Stimulated activated CD4-positive, alpha-beta T cell treated with anti-CD3 and anti-CD28 coated beads, TNF-alpha, amount 100 ng/mL, for 4 hours (primary cell): ENCODE data around the gene ITPRIP.
A peak's percentile ranks its signal among the peaks of the same experiment; 100 is the strongest.

Experiments used
- DNase-seq, 3 experiments: peaks; one replicate each; pipeline ENCODE4 v3.0.0-alpha.2; 2020; ENCODE audit warnings: low read depth in 3 of 3

ITPRIP gene

DNA sequence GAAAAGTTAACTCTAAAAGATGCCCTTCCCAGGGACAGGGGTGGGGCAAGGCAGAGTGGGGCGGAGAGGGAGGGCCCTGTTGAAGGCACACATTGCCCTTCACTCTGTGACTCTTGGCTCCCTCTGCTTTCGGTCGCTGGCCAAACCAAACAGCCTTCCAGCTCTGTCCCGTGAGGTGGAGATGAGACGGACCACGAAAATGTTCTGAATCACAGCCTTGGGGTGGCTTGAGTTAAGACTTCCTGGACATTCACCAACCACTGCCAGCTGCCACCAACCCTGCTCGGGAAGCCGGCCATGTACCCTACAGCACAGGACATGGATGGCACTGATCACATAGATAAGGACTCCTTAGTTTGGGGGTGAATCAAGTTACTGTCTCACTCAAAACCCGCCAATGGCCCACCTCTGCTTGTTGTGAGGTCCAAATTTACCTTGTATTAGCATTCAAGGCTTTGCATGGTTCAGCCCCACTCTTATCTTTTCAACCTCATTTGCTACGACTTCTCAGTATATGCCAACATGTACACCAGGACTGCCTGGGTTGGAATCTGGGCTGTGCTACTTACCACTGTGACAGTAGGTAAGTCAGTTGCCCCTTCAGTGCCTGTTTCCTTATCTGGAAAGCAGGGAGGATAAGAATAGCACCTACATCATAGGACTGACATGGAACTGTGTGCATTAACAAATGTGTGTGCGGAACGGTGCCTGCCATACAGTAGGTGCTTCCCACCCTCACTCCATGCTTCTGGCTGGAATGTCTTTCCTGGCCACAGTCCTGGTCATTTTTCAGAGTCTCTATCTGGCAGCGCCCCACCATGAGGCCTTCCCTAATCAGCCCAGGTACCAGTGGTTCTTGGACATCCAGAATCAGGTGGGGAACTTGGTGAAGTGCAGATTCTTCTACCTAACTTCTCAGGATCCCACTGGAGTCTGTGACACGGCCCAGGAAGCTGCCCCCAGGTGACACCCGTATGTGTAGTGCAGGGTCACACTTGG lies 28.0 kb downstream of the ITPRIP start:
- DNase-seq = no peak

DNA sequence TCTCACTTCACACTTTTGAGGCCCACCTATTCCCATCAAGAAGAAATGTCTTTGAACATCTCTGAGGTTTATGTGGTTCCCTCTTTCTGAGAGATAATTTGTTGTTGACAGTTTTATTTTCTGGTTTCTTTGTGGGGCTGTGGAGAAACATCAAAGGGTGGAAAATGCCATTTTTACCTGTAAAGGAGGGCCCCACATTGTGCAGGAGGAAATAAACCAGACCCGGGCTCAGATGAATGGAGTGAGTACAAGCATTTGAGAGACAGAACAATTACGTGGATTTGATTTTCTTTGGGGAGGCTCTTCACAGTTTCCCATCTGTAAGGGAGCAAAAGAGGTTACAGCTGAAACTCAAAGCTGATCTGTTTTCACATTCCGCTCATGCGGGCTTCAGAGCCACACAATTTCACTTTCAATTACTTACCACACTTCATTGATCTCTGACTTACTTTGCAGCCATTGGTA lies 29.8 kb downstream of the ITPRIP start:
- no peak for DNase-seq

DNA sequence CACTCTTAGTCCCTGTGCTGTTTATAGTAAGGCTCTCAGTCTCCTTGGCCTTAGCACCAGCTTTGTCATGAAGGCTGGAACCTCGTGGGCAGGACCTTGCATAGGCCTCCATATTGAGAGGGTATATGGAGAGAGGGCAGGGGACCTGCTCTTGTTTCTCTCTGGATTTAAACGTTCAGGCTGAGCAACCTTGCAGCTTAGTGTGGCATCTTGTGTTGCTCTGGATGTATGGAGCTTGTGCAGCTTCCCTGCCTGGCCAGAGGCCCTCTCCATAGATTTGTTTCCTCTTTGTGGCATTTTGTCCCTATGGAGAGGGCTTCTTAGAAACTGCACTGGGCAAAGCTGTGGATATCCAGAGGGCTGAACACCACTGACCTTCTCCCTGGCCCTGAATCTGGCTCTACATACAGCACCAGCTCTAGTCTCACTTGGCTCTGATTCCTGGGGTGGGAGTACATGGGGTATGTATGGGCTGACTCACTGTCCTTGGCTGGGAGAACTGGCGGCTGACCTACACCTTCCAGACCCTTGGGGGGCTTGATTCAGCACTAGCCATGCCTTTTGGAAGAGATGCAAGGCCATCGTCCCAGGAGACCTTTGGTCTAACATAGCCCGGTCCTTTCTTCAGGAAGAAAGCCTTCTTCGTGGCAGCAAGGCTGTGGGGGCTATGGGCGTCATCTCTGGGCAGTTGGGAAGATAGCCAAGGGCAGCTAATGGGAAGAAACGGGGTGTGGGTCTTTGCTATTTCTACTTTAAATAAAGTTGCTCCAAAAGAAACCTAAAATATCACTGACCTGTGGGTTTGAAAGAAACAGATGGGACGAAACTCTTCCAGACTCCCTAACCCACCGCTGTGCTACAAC lies 30.5 kb downstream of the ITPRIP start:
- DNase-seq = no peak

DNA sequence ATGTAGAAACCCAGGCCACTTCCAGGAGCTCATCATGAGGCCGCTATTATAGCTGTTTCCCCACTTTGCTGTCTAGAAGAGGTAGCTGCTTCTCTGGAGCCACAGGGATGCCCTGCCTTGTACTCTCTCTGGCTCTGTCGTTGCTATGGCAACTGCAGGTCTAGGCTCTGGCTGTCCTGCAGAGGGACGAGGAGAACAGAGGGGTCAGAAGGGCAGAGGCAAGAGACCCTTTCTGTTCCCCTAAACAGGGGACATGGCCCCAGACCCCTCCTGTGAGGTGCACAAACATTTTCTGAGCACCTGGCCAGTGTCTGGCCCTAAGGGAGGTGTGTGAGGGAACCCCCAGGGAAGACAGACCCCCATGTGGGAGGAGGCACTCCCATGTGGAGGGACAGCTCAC lies 31.4 kb downstream of the ITPRIP start:
- DNase-seq = no peak

DNA sequence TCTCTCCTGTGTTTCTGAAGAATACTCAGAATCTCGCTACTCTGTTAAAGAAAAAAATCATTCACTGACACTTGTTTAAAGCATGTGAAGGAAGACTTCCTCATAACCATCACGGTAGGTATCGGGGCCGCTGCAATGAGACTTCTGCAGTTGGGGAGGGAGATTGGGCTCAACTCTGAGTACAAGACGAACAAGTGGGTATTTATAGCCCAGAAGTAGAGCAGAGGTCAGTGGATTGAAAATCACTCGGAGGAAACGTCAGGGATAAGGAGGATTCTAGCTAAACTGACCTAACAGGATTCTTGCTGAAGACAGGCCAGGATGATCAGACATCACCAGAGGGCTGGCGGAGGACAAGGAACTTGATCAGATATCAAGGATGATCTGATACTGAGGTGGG lies 33.3 kb downstream of the ITPRIP start:
- DNase-seq = no peak

DNA sequence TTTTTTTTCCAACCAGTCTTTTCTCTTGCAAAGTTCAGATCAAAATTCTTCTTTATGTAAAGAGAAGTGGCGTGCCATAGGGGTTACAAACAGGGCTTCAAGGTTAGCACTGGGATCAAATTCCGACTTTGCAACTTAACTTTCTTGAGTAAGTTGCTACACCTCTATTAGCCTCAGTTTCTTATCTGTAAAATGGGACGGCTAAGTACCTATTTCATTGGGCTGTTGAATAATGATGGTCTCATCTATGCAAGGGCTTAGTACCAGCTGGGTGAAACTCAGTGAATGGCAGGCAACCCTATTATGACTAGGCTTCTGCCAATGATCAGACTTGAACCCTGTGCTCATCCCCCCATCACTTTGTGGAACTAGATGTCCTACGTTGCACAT lies 33.9 kb downstream of the ITPRIP start:
- DNase-seq = no peak

DNA sequence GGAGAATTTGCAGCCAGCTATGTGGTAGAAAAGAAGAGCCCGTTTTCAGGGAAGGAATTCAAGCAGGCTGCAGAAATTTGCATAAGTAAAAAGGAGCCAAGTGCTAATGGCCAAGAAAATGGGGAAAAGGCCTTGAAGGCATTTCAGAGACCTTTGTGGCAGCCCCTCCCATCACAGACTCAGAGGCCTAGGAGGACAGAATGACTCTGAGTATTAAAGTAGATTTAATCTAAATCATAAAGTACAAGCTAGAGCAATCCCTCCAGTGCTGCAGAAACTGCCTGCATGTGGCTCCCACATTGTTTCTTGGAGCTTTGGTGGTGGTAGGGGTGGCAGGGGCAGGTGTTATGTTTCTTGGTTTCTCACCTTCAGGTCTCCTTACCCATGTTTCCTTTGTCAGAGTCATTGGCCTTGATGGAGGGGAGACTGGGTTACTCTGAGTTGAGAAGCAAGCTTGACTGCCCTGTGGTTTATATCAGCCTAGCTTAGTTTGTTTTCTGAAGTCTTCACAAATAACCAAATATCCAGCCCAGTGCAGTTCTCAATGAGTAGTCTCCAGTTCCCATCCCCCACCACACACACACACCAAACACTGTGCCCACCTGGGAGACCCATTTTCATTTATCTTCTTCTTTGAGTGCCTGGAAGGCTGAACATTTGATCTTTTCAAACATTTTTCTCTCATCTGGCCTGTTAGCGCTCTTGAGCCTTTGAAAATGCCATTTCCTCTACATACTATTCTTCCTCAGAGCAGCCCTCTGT lies 34.5 kb downstream of the ITPRIP start:
- no peak for DNase-seq

DNA sequence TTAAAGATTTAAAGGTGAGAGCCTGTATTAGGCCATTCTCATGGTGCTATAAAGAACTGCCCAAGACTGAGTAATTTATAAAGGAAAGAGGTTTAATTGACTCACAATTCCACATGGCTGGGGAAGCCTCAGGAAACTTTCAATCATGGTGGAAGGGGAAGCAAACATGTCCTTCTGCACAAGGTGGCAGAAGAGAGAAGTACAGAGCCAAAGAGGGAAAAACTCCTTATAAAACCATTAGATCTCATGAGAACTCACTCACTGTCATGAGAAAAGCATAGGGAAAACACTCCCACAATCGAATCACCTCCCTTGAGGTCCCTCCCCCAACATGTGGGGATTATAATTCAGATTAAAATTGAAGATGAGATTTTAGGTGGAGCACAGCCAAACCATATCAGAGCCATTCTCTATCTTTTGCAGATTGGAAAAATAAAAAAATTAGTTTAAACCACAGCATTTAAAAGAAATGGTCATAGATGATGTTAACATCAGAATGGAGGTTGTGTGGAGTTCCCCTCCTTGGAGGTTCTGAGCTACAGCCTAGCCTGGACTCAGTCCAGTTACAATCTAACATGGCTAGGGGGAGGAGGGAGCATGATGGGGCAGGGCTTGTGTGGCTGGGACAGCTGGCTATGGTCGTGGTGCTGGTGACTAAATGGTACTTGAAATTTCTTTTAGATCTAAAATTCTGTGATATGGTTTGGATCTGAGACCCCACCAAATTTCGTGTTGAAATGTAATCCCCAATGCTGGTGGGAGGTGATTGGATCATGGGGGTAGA lies 36.2 kb downstream of the ITPRIP start:
- no peak for DNase-seq

DNA sequence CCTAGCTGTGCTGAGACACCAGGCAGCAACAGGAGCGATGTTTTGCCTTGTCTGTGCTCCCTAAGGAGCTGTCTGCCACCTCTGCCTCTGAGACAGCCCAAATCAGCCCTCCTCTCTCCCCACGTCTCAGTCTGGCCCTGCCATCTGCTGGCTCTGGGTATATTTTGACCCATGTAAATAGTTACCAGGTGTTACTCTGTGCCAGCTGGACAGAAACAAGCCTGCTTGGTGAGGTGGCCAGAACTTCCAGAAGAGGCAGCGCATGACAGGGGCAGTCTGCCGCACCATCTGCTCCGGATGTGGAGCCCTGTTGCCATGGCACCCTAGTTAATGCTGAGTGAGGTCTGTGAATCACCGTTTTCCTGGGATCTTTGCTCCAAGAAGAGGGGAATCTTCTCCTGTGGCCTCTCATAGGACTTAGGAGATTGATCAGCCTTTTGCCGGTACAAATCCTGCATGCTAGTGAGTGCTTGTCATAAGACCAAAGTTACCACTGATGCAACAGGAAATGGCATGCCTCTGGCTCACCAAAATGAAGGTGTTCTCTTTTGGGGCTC lies 37.5 kb downstream of the ITPRIP start:
- no peak for DNase-seq

DNA sequence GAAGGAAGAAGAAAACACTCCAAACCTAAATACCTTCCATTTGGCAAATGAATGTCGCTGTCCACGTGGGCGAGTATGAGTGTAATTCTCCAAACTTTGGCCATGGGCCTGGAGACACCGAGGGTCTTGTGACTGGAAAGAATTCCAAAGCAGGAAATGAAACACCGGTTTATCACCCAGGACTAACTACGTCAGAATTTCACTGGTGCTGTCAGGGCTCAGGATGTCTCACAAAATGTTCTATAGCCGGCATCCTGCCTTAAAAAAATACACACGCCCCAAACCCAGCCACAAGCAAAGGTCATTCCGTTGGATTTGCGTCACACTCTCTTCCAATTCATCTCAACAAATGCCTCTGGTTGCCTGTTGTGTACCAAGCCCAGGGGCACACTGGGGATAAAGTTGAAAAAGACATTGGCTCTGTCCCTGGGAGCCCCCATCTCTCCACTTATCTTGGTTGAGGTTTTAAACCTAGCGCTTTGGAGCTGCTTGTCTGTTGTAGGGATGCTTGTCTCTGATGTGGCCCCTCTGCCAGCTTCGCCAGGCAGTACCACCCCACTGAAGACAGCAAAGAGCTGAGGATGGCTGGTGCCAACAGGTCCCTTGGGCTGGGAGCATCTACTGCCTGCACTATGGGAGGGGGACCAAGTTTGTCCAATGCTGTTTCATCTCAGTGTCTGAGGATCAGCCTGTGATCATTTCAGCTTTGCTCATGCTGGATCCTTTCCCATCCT lies 38.1 kb downstream of the ITPRIP start:
- DNase-seq = no peak

DNA sequence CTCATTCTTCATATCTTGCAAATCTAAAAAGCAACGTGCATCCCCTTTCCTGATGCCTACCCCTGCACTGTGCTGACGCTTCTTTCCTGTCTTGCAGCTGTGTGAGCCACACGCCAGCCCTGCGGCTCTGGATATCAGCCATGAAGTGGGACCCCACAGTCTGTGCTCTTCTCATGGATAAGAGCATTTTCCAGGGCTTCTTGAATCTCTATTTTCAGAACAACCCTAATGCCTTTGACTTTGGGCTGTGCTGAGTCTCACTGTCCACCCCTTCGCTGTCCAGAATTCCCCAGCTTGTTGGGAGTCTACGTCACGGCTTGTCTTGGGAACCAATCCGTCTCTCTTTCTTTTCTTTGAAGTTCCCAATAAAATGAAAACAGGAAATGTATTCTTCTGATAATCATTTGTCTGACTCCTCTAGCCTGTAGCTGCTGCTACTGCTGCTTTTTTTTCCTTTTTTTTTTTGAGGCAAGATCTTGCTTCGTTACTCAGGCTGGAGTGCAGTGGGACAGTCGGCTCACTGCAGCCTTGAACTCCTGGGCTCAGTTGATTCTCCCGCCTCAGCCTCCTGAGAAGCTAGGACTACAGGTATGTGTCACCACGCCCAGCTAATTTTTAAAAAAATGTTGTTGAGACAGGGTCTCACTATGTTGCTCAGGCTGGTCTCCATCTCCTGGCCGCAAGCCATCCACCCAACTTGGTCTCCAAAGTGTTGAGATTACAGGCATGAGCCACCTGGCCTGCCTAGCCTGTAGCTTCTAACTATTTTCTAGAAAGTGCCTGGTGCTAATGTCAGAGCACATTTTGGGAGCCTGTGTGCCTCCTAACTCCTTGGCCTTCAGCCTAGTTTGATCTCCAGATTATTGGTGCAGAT lies 39.0 kb downstream of the ITPRIP start:
- DNase-seq = no peak

DNA sequence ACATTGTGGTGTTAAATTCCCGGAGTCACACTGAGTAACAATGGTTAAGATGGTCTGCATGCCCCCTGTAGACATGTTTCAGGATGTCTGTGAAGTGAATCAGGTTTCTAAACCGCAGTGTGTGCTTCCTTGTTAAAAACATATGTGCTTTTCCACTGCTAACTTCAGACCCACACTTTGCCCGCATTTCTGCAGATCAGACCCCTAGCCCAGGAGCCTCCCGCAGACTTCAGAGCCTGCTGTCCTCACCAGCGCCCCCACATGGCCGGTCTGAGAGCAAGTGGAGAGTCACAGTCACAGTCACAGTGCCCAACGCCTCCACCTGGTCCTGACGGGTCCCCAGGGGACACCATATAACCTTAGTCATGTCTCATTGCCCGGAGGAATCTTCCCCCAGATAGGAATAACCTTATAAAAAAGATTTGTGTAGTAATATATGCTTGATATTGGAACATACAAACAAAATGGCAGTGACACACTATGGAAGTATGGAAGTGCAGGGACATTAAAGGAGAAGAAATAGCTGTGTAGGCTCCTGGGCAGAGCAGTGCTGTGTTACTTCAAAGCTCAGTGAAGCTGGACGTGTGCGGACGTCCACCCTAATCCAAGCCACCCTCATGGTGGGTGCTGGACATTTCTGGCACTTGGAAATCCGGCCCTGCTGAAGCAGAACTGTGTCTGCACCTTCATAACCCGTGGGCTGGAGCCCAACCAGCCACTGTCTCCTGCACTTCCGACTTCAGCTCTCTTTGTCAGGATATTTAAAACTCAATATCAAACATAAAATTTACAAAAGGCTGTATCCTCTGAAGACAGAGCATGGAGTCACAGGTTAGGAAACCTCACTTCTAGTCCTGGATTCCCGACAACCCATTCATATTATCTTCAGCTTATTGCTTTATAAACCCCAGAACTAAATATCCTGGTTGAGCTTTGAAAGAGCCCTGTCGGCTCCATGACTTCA lies 40.3 kb downstream of the ITPRIP start:
- no peak for DNase-seq

DNA sequence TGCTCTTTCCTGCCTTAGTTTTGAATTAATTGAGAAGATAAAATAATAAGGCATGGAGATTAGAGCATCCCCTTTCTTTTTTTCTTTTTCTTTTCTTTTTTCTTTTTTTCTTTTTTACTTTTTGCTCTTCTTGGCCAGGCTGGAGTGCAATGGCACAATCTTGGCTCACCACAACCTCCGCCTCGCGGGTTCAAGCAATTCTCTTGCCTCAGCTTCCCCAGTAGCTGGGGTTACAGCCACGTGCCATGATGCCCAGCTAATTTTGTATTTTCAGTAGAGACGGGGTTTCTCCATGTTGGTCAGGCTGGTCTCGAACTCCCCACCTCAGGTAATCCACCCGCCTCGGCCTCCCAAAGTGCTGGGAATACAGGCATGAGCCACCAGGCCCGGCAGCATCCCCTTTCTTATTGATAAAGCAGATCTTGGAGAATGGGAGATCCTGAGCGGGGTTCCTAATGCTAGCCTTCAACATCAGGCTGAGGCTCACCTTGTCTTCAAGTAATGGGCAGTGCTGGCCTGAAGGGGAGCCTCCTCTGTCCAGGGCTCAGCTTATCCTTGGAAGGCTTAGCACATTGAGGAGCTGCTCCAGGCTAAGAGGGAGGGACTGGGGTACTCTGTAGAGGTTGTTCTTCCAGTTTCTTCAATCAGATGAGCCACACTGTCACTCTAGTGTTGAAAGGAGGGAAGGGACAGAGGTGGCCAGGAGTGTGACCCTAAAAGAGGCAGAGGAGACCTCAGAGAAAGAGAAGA lies 41.4 kb downstream of the ITPRIP start:
- no peak for DNase-seq

DNA sequence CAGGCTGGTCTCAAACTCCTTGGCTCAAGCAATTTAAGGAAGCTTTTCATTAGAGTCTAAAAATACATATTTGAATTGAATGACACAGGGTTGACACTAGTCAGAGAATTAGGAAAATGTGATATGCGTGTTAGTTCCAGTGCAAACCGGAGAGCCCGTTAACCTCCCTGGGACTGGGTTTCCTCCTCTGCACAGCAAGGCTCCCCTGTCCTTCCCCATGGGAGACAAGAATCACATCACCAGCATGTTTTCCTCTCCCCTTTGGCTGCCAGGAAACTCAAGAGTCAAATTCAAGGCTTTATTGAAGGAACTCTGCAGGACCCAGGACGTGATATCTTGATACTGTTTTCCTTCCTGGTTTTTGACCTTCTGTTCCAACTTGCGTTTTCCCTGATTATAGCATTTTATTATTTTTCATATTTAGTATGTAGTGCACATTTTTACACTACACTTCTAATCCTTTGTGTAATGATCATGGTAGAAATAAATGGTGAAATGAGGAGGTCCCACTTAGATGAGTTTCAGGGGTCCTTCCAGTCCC lies 44.4 kb downstream of the ITPRIP start:
- DNase-seq = no peak

DNA sequence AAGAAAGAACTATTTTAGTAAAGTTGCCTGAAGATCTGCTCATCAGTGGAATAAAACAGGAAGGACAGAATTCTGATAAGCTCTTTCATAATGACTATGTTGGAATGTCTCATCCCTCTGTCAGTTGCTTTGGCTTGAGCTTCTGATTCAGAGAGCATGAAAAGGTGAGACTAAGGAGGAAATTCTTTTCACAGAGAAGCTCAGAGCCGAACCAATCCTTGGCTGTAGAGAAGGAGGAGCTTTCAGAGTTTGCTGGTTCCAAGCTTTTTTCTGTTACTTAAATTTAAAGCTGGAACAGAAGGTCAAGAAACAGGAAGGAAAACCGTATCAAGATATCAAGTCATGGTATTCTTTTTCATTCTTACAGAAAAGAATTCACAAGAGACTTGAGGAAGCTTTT lies 45.3 kb downstream of the ITPRIP start:
- no peak for DNase-seq

DNA sequence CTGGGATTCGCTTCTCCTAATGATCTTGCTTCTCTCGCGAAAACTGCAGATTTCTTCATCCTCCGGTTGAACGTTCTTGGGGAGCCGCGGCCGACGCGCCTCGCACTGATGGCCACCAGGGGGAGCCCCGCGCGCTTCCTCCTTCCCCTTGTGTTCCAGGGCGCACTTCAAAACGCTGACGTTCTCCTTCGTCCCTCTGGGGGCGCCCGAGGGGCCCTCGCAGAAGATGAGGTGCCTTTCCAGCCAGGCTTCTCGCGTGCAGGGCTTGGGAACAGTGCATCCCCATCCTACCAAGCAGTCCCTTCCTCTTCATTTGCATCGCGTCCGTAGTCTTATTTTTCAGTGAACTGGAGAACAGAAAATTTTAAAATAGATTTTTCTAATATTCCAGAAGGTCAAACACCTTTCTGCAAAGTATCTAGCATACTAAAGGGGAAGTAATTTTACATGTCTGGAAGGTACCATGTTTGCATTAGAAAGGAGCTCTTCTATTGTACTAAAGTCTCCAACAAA lies 46.8 kb downstream of the ITPRIP start:
- DNase-seq = peak; percentile 69 to 82 (median 75)

DNA sequence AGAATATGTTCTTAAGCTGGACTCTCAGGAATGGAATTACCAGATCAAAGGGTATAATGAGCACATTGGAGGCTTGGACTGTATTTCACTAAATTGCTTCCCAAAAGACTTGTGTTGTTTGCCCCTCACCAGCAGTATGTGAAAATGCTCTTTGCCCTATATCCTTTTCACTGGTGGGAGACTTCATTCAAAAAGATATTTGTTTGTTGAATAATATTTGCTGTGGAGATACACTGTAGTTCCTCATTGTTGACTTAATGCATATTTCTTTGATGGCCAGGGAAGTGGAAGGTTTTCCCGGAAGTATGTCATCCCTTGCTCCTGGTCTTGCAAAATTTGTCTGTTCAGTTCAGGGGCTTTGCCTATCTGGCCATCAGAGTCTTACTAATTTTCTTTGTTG lies 49.9 kb downstream of the ITPRIP start:
- DNase-seq = no peak
